ENCODE data around the gene EZR.

The EZR gene

GRCh38 chr6:158791274-158791855, 27.8 kb downstream of the EZR start:
- TF ChIP-seq CTCF (IDR thresholded peaks at IDR 0.05; ENCODE audit: extremely low read depth, insufficient read depth, missing control alignments) = no peak
- in situ Hi-C loops (cut with MboI; ENCODE audit: low pct_unique_long_range_greater_than_20kb, low sequenced_read_pairs, unreplicated experiment) = loop anchor here (10.0 kb wide), 1 partner anchor 183 kb away; no protein-coding TSS in a partner anchor

GRCh38 chr6:158789115-158789917, 29.9 kb downstream of the EZR start:
- DNase-seq (ENCODE audit: low spot score) = peak; percentile 47

More at GRCh38 chr6:158791274-158791855, 27.8 kb downstream of the EZR start:
- DNase-seq (ENCODE audit: low spot score) = no peak

GRCh38 chr6:158787395-158787794, 31.8 kb downstream of the EZR start:
- no peak for TF ChIP-seq CTCF (IDR thresholded peaks at IDR 0.05; ENCODE audit: extremely low read depth, insufficient read depth, missing control alignments)
- no peak for DNase-seq (ENCODE audit: low spot score)
- in situ Hi-C loops (cut with MboI; ENCODE audit: low pct_unique_long_range_greater_than_20kb, low sequenced_read_pairs, unreplicated experiment) = no loop called here

More at GRCh38 chr6:158789115-158789917, 29.9 kb downstream of the EZR start:
- TF ChIP-seq CTCF (IDR thresholded peaks at IDR 0.05; ENCODE audit: extremely low read depth, insufficient read depth, missing control alignments) = no peak
- in situ Hi-C loops (cut with MboI; ENCODE audit: low pct_unique_long_range_greater_than_20kb, low sequenced_read_pairs, unreplicated experiment) = no loop called here

- in situ Hi-C loops (cut with MboI; ENCODE audit: low pct_unique_long_range_greater_than_20kb, low sequenced_read_pairs, unreplicated experiment) = no loop called here
- no peak for TF ChIP-seq CTCF (IDR thresholded peaks at IDR 0.05; ENCODE audit: extremely low read depth, insufficient read depth, missing control alignments)
Measured at GRCh38 chr6:158786645-158787304, 32.4 kb downstream of the EZR start.

GRCh38 chr6:158785036-158785435, 34.1 kb downstream of the EZR start:
- in situ Hi-C loops (cut with MboI; ENCODE audit: low pct_unique_long_range_greater_than_20kb, low sequenced_read_pairs, unreplicated experiment) = no loop called here
- no peak for TF ChIP-seq CTCF (IDR thresholded peaks at IDR 0.05; ENCODE audit: extremely low read depth, insufficient read depth, missing control alignments)
- no peak for DNase-seq (ENCODE audit: low spot score)

More at GRCh38 chr6:158786645-158787304, 32.4 kb downstream of the EZR start:
- DNase-seq (ENCODE audit: low spot score) = no peak

GRCh38 chr6:158784505-158784904, 34.7 kb downstream of the EZR start:
- TF ChIP-seq CTCF (IDR thresholded peaks at IDR 0.05; ENCODE audit: extremely low read depth, insufficient read depth, missing control alignments) = no peak
- in situ Hi-C loops (cut with MboI; ENCODE audit: low pct_unique_long_range_greater_than_20kb, low sequenced_read_pairs, unreplicated experiment) = no loop called here
- no peak for DNase-seq (ENCODE audit: low spot score)
